IPS-NIHi11 (cell line): Measurements from ENCODE around the gene CFB.
"Not testable (repeated sequence)": the region's sequence is repeated elsewhere in the genome, so short reads cannot be mapped to it uniquely, and the experiment has no call there.

ENCODE experiments used
- DNase-seq: peaks from one replicate; pipeline ENCODE4 v3.0.0; 2012; ENCODE audit warnings: mixed read lengths, low spot score

The CFB gene

GRCh38 chr6:31971279-31971992, 25.5 kb downstream of the CFB start:
- DNase-seq, result peak; percentile 25

- DNase-seq, result peak; percentile 99
Observed at GRCh38 chr6:31971993-31972708, 26.3 kb downstream of the CFB start, which contains the start of gene DXO. Gene DXO, minus strand, starts transcription at chr6:31972138. Its CDS starts 463 bp downstream, at chr6:31971675.

- no peak for DNase-seq
Observed at GRCh38 chr6:31972709-31973350, 26.9 kb downstream of the CFB start.

- DNase-seq, result not testable (repeated sequence)
Observed at GRCh38 chr6:31976065-31976464, 30.2 kb downstream of the CFB start.

- DNase-seq, result no peak
Observed at GRCh38 chr6:31977816-31978431, 32.0 kb downstream of the CFB start.

GRCh38 chr6:31978831-31979230, 32.9 kb downstream of the CFB start:
- DNase-seq, result no peak

- no peak for DNase-seq
Observed at GRCh38 chr6:31979238-31979898, 33.5 kb downstream of the CFB start.

GRCh38 chr6:31980195-31980876, 34.4 kb downstream of the CFB start:
- DNase-seq, result not testable (repeated sequence)

GRCh38 chr6:31980998-31981397, 35.1 kb downstream of the CFB start:
- DNase-seq, result not testable (repeated sequence)

GRCh38 chr6:31981744-31982143, 35.8 kb downstream of the CFB start, which contains the start of gene C4A:
Gene C4A, plus strand, starts transcription at chr6:31982057. Its CDS starts 51 bp downstream, at chr6:31982108.
- DNase-seq, result not testable (repeated sequence)

- DNase-seq, result not testable (repeated sequence)
Observed at GRCh38 chr6:31989363-31989762, 43.5 kb downstream of the CFB start.

GRCh38 chr6:31994421-31994820, 48.5 kb downstream of the CFB start:
- not testable (repeated sequence) for DNase-seq

- DNase-seq, result not testable (repeated sequence)
Observed at GRCh38 chr6:31996385-31996784, 50.5 kb downstream of the CFB start.
